WTC11 (cell line): ENCODE measurements around the gene ABCC11.

Experiments
- CBFB ChIP-seq: sonication (generic); formaldehyde crosslinking; IDR thresholded peaks from 2 replicates; pipeline ENCODE4 v1.8.1; 2022; ENCODE audit warnings: mild to moderate bottlenecking, low read depth, missing genetic modification reagents
- ELF4 ChIP-seq: sonication (generic); formaldehyde crosslinking; IDR thresholded peaks from 2 replicates; pipeline ENCODE4 v1.8.1; 2022; ENCODE audit warnings: low read depth, mild to moderate bottlenecking, moderate library complexity, missing genetic modification reagents
- ESRRA ChIP-seq: sonication (generic); formaldehyde crosslinking; IDR thresholded peaks from 2 replicates; pipeline ENCODE4 v1.8.1; 2022; ENCODE audit warnings: mild to moderate bottlenecking, missing genetic modification reagents, borderline replicate concordance
- FOXJ3 ChIP-seq: sonication (generic); formaldehyde crosslinking; IDR thresholded peaks from 2 replicates; pipeline ENCODE4 v1.9.0; 2021; ENCODE audit warnings: missing genetic modification reagents, mild to moderate bottlenecking, borderline replicate concordance
- SMAD3 ChIP-seq: sonication (generic); formaldehyde crosslinking; IDR thresholded peaks from 2 replicates; pipeline ENCODE4 v1.8.0; 2022; ENCODE audit warnings: missing genetic modification reagents, mild to moderate bottlenecking, borderline replicate concordance
- ZBTB21 ChIP-seq: sonication (generic); formaldehyde crosslinking; IDR thresholded peaks from 2 replicates; pipeline ENCODE4 v1.8.1; 2023; ENCODE audit warnings: mild to moderate bottlenecking, missing genetic modification reagents, borderline replicate concordance
- ZNF263 ChIP-seq: sonication (generic); formaldehyde crosslinking; IDR thresholded peaks from 2 replicates; pipeline ENCODE4 v1.8.1; 2022; ENCODE audit warnings: low read depth, mild to moderate bottlenecking, moderate library complexity, missing genetic modification reagents
- TF ChIP-seq, protein P1 (sequence below): fragments of 250-450 bp; sonication (Bioruptor Pico); IDR thresholded peaks from 2 replicates; pipeline ENCODE4 v2.1.2; 2022; ENCODE audit warnings: mild to moderate bottlenecking, moderate library complexity
- TF ChIP-seq, protein P2 (sequence below): fragments of 200-600 bp; IDR thresholded peaks from 2 replicates; pipeline ENCODE4 v1.8.0; 2022; ENCODE audit warnings: antibody characterized with exemption
- TF ChIP-seq, protein P3 (sequence below): sonication (generic); formaldehyde crosslinking; IDR thresholded peaks from 2 replicates; pipeline ENCODE4 v1.8.1; 2023; ENCODE audit warnings: mild to moderate bottlenecking, moderate library complexity, missing genetic modification reagents
- TF ChIP-seq, protein P4 (sequence below): sonication (generic); formaldehyde crosslinking; IDR thresholded peaks from 2 replicates; pipeline ENCODE4 v1.8.1; 2022; ENCODE audit warnings: low read depth, missing genetic modification reagents, borderline replicate concordance
- TF ChIP-seq, protein P5 (sequence below): sonication (generic); formaldehyde crosslinking; IDR thresholded peaks from 2 replicates; pipeline ENCODE4 v1.8.0; 2022; ENCODE audit warnings: mild to moderate bottlenecking, missing genetic modification reagents
- TF ChIP-seq, protein P6 (sequence below): sonication (generic); formaldehyde crosslinking; IDR thresholded peaks from 2 replicates; pipeline ENCODE4 v1.8.0; 2022; ENCODE audit warnings: mild to moderate bottlenecking, missing genetic modification reagents
- TF ChIP-seq, protein P7 (sequence below): fragments of 250-450 bp; sonication (Bioruptor Pico); IDR thresholded peaks from 2 replicates; pipeline ENCODE4 v1.9.0; 2021; ENCODE audit warnings: mild to moderate bottlenecking

DNA sequence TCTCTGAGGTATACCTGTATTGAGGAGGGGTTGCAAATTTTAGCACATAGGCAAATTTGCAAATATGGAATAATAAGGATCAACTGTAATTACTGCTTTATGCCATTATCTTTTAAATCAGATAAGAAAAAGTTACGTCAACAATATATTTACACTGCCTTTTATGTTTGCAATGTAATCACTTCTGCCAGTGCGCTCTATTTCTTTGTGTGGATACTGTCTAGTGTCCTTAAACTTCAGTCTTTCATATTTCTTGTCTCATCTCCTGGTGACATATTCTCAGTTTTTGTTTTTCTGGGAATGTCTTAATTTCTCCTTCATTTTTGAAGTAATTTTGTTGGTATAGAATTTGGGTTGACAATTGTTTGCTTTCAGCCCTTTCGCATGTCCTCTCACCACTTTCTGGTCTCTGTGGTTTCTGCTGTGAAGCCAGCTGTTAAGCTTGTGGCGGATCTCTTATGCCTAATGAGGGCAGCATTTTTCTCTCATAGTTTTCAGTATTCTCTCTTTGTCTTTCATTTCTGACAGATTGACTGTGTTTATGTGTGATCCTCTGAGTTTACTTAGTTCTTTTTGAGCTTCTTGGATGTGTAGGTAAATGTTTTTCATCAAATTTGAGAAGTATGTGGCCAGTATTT, 37.6 kb upstream of the ABCC11 start:
- TF ChIP-seq, protein P1, sequence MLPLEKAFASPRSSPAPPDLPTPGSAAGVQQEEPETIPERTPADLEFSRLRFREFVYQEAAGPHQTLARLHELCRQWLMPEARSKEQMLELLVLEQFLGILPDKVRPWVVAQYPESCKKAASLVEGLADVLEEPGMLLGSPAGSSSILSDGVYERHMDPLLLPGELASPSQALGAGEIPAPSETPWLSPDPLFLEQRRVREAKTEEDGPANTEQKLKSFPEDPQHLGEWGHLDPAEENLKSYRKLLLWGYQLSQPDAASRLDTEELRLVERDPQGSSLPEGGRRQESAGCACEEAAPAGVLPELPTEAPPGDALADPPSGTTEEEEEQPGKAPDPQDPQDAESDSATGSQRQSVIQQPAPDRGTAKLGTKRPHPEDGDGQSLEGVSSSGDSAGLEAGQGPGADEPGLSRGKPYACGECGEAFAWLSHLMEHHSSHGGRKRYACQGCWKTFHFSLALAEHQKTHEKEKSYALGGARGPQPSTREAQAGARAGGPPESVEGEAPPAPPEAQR: no peak
- no peak for TF ChIP-seq FOXJ3 (CRISPR knock-in tag)
- TF ChIP-seq, protein P2, sequence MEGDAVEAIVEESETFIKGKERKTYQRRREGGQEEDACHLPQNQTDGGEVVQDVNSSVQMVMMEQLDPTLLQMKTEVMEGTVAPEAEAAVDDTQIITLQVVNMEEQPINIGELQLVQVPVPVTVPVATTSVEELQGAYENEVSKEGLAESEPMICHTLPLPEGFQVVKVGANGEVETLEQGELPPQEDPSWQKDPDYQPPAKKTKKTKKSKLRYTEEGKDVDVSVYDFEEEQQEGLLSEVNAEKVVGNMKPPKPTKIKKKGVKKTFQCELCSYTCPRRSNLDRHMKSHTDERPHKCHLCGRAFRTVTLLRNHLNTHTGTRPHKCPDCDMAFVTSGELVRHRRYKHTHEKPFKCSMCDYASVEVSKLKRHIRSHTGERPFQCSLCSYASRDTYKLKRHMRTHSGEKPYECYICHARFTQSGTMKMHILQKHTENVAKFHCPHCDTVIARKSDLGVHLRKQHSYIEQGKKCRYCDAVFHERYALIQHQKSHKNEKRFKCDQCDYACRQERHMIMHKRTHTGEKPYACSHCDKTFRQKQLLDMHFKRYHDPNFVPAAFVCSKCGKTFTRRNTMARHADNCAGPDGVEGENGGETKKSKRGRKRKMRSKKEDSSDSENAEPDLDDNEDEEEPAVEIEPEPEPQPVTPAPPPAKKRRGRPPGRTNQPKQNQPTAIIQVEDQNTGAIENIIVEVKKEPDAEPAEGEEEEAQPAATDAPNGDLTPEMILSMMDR: no peak
- TF ChIP-seq CBFB (CRISPR knock-in tag): no peak
- TF ChIP-seq ZNF263 (CRISPR knock-in tag): no peak
- TF ChIP-seq ELF4: no peak
- no peak for TF ChIP-seq ZBTB21 (CRISPR knock-in tag)
- TF ChIP-seq, protein P3, sequence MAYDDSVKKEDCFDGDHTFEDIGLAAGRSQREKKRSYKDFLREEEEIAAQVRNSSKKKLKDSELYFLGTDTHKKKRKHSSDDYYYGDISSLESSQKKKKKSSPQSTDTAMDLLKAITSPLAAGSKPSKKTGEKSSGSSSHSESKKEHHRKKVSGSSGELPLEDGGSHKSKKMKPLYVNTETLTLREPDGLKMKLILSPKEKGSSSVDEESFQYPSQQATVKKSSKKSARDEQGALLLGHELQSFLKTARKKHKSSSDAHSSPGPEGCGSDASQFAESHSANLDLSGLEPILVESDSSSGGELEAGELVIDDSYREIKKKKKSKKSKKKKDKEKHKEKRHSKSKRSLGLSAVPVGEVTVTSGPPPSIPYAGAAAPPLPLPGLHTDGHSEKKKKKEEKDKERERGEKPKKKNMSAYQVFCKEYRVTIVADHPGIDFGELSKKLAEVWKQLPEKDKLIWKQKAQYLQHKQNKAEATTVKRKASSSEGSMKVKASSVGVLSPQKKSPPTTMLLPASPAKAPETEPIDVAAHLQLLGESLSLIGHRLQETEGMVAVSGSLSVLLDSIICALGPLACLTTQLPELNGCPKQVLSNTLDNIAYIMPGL (CRISPR knock-in tag): no peak
- TF ChIP-seq, protein P4, sequence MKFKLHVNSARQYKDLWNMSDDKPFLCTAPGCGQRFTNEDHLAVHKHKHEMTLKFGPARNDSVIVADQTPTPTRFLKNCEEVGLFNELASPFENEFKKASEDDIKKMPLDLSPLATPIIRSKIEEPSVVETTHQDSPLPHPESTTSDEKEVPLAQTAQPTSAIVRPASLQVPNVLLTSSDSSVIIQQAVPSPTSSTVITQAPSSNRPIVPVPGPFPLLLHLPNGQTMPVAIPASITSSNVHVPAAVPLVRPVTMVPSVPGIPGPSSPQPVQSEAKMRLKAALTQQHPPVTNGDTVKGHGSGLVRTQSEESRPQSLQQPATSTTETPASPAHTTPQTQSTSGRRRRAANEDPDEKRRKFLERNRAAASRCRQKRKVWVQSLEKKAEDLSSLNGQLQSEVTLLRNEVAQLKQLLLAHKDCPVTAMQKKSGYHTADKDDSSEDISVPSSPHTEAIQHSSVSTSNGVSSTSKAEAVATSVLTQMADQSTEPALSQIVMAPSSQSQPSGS (CRISPR knock-in tag): no peak
- TF ChIP-seq, protein P5, sequence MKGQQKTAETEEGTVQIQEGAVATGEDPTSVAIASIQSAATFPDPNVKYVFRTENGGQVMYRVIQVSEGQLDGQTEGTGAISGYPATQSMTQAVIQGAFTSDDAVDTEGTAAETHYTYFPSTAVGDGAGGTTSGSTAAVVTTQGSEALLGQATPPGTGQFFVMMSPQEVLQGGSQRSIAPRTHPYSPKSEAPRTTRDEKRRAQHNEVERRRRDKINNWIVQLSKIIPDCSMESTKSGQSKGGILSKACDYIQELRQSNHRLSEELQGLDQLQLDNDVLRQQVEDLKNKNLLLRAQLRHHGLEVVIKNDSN (CRISPR knock-in tag): no peak
- no peak for TF ChIP-seq ESRRA (CRISPR knock-in tag)
- TF ChIP-seq, protein P6, sequence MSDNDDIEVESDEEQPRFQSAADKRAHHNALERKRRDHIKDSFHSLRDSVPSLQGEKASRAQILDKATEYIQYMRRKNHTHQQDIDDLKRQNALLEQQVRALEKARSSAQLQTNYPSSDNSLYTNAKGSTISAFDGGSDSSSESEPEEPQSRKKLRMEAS (CRISPR knock-in tag): no peak
- TF ChIP-seq SMAD3 (CRISPR knock-in tag): no peak
- TF ChIP-seq, protein P7, sequence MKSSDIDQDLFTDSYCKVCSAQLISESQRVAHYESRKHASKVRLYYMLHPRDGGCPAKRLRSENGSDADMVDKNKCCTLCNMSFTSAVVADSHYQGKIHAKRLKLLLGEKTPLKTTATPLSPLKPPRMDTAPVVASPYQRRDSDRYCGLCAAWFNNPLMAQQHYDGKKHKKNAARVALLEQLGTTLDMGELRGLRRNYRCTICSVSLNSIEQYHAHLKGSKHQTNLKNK (CRISPR knock-in tag): no peak
